Subcutaneous abdominal adipose tissue (tissue), 5 donors: ENCODE results near the gene CTR9.

ENCODE experiments used
- H3K27ac ChIP-seq: one replicate; pipeline ENCODE4 v1.7.0; 2013; ENCODE audit warnings: low read depth, mild to moderate bottlenecking, inconsistent platforms, low read length, moderate library complexity
- H3K27me3 ChIP-seq, 5 donors: one replicate each; pipeline ENCODE4 v1.7.0; 2013; ENCODE audit warnings: low read length in 5 of 5, inconsistent platforms in 1 of 5; ENCODE audit not compliant: control insufficient read depth in 5 of 5, insufficient read depth in 4 of 5
- H3K36me3 ChIP-seq, 5 donors: one replicate each; pipeline ENCODE4 v1.7.0; 2013; ENCODE audit warnings: low read length in 5 of 5; ENCODE audit not compliant: control insufficient read depth in 5 of 5, insufficient read depth in 5 of 5
- H3K4me1 ChIP-seq, 5 donors: one replicate each; pipeline ENCODE4 v1.7.0; 2013; ENCODE audit warnings: low read length in 5 of 5, mild to moderate bottlenecking in 3 of 5, moderate library complexity in 1 of 5; ENCODE audit not compliant: control insufficient read depth in 5 of 5, insufficient read depth in 5 of 5
- H3K4me3 ChIP-seq, 5 donors: one replicate each; pipeline ENCODE4 v1.7.0; 2013; ENCODE audit warnings: low read length in 5 of 5, low read depth in 1 of 5
- H3K9ac ChIP-seq, 5 donors: one replicate each; pipeline ENCODE4 v1.7.0; 2013; ENCODE audit warnings: low read length in 5 of 5, mild to moderate bottlenecking in 4 of 5, moderate library complexity in 3 of 5
- H3K9me3 ChIP-seq, 5 donors: one replicate each; pipeline ENCODE4 v1.7.0; 2013; ENCODE audit warnings: low read length in 5 of 5; ENCODE audit not compliant: control insufficient read depth in 5 of 5
- donor health status: healthy.
- donor health status: healthy.
- donor health status: healthy.
- donor health status: healthy.
- donor health status: healthy.

Gene CTR9

DNA sequence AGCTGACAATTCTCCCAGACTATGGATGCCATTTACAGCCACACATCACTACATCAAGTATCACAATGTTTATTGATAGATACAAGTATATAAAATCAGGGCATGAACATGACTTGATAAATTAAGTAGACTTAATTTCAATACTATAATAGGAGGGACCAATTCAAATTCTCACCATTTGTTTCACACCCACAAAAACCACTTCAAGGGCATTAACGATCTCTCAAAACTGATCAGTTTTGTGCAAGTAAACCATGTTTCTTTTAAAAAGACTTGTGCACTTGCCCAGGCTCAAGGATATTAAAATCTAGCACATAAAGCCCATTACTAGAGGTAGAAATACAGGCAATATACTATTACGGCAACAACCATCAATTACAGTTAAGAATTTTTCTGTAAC lies 46.0 kb downstream of the CTR9 start:
- peaks cover 0 to 10% (median 9%) of the 10 kb centered on the region in 5 donors for H3K4me1 ChIP-seq
- H3K4me3 ChIP-seq, result no peak overlapping the region
- H3K36me3 ChIP-seq, result peaks cover 54 to 62% (median 59%) of the 10 kb centered on the region in 5 donors
- H3K9me3 ChIP-seq, result no peaks in the 10 kb centered on the region
- no peak overlapping the region for H3K27ac ChIP-seq
- H3K9ac ChIP-seq, result no peak overlapping the region
- no peaks in the 10 kb centered on the region for H3K27me3 ChIP-seq

DNA sequence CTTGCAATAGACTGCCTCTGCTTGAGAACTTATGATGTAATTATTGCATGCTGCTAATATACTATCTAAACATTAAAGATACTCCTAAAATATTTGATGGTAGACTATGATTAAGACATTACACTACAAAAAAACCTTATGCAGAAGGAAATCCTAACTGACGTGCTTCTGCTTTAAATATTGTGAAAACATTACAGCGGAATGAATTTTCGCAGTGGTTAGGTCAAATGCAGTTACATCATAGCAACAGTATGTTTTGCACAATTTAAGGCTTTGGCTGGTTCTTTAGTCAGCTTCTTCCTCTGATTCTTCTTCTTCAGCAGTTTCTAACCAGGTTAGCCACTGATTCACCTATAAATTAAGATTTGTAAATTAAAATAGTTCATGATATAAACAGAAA lies 46.5 kb downstream of the CTR9 start:
- Histone ChIP-seq H3K9ac (no peak overlapping the region), H3K4me1 (peaks cover 0 to 7% (median 5%) of the 10 kb centered on the region in 5 donors), H3K27me3 (no peaks in the 10 kb centered on the region), H3K9me3 (no peaks in the 10 kb centered on the region), H3K27ac (no peak overlapping the region), H3K4me3 (no peak overlapping the region), H3K36me3 (peaks cover 58 to 68% (median 65%) of the 10 kb centered on the region in 5 donors)

DNA sequence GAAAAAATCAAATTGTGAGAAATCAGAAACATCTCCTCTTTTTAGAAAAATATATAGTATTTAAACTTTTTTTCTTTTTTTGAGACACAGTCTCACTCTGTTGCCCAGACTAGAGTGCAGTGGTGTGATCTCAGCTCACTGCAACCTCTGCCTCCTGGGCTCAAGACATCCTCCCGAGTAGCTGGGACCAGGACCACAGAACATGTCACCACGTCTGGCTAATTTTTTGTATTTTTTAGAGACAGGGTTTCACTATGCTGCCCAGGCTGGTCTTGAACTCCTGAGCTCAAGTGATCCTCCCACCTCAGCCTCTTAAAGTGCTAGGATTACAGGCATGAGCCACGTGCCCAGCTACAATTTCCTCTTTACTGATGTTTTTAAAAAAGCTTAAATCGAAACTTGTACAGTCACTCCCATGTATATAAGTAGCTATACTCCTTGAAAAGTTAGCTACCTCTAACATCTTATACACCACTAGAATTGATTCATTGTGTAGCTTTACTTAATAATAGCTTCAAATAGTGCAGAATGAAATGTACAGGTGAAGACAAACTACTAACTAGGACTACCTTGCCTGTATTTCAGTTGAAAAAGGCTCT lies 47.4 kb downstream of the CTR9 start:
- Histone ChIP-seq H3K27ac (no peak overlapping the region), H3K4me1 (peaks cover 0 to 3% (median 0%) of the 10 kb centered on the region in 5 donors), H3K4me3 (no peak overlapping the region), H3K36me3 (peaks cover 66 to 77% (median 74%) of the 10 kb centered on the region in 5 donors), H3K9me3 (no peaks in the 10 kb centered on the region), H3K9ac (no peak overlapping the region), H3K27me3 (no peaks in the 10 kb centered on the region)

DNA sequence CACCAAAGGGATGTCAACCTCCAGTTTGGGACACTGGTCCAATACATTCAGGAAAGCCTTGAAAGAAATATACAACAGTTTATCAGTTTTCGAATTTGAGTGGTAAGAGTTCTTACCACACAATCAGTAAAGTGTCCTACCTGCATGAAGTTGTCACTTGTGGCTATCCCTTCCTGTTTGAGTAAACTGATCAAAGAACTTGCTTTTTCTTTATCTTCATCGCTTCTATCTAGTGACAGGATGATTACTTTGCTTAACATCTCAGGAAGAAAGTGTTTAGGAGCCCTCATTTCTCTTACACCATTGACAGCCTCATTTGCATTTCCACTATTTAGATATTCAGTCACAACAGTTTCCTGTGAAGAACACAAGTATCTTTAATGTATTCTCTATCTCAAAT lies 49.2 kb downstream of the CTR9 start:
- no peak overlapping the region for H3K27ac ChIP-seq
- H3K4me3 ChIP-seq, result no peak overlapping the region
- peaks cover 0 to 10% (median 3%) of the 10 kb centered on the region in 5 donors for H3K4me1 ChIP-seq
- H3K9me3 ChIP-seq, result no peaks in the 10 kb centered on the region
- H3K36me3 ChIP-seq, result peaks cover 84 to 95% (median 92%) of the 10 kb centered on the region in 5 donors
- no peaks in the 10 kb centered on the region for H3K27me3 ChIP-seq
- peak overlapping the region in 1 of 5 donors; percentile 34 for H3K9ac ChIP-seq

DNA sequence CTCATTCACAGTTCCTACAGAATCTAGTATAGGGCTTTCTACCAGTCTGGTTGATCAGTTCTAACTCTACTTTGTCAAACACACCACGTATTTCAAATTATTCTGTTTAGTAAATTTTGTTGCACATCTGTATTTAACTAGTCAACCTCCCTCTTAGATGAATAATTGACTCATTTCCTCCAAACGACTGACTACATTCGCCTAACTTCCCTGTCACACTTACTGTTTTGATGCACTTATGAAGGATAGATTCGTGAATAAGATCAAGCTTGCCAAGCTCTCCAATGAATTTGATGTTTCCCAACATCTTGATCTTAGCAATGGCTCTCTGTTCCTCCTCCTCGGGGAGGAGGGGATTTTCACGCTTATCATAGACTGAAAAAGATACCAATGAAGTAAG lies 52.6 kb downstream of the CTR9 start:
- H3K4me1 ChIP-seq, result peaks cover 4 to 29% (median 27%) of the 10 kb centered on the region in 5 donors
- peak overlapping the region; percentile 15 for H3K27ac ChIP-seq
- no peak overlapping the region for H3K9ac ChIP-seq
- no peaks in the 10 kb centered on the region for H3K9me3 ChIP-seq
- no peak overlapping the region for H3K4me3 ChIP-seq
- H3K36me3 ChIP-seq, result peaks cover 63 to 84% (median 83%) of the 10 kb centered on the region in 5 donors
- no peaks in the 10 kb centered on the region for H3K27me3 ChIP-seq

DNA sequence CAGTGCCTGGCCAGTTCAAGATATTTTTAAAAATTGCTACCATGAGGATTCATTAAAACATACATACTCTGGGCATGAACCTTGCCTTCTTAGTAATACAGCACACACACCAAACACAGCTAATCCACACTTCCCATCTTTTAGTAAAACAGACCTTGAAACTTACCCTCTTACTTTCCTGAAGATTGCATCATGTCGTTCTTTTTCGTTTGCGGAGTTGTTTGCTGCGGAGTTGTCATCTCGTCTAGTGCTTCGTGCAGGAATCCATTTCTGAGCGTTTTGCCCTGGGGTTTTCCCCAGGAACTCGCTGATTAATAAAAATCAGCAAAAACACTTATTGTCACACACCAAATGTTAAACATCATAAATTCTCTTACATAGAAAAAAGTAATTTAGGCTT lies 54.7 kb downstream of the CTR9 start:
- Histone ChIP-seq H3K9me3 (no peaks in the 10 kb centered on the region), H3K27ac (peak overlapping the region; percentile 1), H3K4me3 (no peak overlapping the region), H3K4me1 (peaks cover 4 to 39% (median 38%) of the 10 kb centered on the region in 5 donors), H3K27me3 (no peaks in the 10 kb centered on the region), H3K36me3 (peaks cover 42 to 63% (median 63%) of the 10 kb centered on the region in 5 donors), H3K9ac (no peak overlapping the region)

DNA sequence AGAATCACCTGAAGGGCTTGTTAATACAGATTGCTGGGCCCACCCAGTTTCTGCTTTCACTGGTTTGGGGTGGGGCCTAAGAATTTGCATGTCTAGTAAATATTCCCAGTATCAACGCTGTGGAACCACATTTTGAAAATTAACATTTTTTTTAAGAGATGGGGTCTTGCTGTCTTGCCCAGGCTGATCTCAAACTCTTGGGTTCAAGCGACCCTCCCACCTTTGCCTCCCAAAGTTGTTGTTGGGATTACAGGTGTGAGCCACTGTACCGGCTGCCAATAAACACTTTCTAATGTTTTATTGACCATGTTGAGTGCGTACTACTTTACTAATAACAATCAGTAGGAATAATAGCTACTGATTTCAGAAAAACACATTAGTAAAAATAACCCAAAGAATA lies 55.2 kb downstream of the CTR9 start:
- Histone ChIP-seq H3K9ac (peak overlapping the region in 2 of 5 donors; percentile 91 to 99), H3K4me3 (peak overlapping the region in 2 of 5 donors; percentile 94 to 98), H3K4me1 (peaks cover 4 to 39% (median 38%) of the 10 kb centered on the region in 5 donors), H3K9me3 (no peaks in the 10 kb centered on the region), H3K27ac (peak overlapping the region; percentile 99), H3K27me3 (no peaks in the 10 kb centered on the region), H3K36me3 (peaks cover 37 to 58% (median 58%) of the 10 kb centered on the region in 5 donors)

DNA sequence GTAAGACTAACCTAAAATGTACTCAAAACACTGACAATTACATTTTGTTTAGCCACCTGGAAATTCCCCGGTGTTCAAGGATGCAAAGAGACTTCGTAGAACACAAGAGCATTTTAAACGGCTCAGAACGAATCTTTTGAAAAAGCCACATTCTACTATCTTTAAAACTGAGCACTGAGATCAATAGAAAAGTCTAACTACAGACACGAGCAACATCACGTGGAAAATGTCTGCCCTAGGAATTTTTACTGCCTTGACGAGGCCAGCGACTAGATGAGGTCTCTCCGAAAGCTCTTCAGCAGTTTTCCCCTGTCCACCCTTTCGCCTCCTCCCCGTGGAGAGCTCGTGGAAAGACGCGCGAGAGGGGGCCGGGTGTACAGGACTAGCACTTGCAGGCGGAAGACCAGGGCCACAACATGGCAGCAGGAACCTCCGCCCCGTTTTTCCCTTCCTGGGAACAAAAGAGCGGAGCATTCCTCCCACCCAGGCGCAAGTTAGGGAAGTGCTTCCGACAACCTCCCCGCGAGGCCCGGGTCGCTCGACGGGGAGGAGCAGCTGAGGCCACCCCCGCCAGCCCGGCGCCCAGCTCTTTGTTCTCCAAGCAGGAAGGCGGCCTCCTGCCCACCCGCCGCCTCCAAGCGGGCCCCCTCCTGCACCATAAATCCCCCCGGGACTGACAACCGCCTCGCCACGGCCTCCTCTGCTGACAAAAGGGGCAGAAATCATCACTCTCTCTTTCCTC lies 56.6 kb downstream of the CTR9 start:
- Histone ChIP-seq H3K27ac (peak overlapping the region; percentile 99), H3K4me3 (peak overlapping the region; percentile 94 to 98 (median 96)), H3K9ac (peak overlapping the region; percentile 90 to 99 (median 91)), H3K36me3 (peaks cover 25 to 44% (median 43%) of the 10 kb centered on the region in 5 donors), H3K9me3 (no peaks in the 10 kb centered on the region), H3K27me3 (no peaks in the 10 kb centered on the region), H3K4me1 (peaks cover 4 to 39% (median 38%) of the 10 kb centered on the region in 5 donors)

DNA sequence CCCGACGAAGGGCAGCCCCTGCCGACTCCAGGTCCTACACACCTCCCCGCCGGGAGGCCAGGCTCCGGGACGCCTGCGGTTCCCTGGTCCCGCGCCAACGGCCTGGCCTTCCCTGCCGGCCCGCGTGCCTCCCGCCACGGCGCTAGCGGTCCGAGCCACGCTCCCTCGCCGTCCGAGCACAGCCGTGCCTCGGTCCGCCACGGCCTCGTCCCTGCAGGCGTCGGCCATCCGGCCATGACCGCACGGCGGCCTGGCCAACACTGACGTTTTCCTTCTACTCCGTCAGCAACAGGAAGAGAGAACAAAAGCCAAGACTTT lies 57.1 kb downstream of the CTR9 start:
- H3K9ac ChIP-seq, result peak overlapping the region; percentile 90 to 99 (median 91)
- peaks cover 4 to 39% (median 38%) of the 10 kb centered on the region in 5 donors for H3K4me1 ChIP-seq
- no peaks in the 10 kb centered on the region for H3K27me3 ChIP-seq
- peak overlapping the region; percentile 94 to 98 (median 96) for H3K4me3 ChIP-seq
- peaks cover 20 to 39% (median 38%) of the 10 kb centered on the region in 5 donors for H3K36me3 ChIP-seq
- H3K27ac ChIP-seq, result peak overlapping the region; percentile 99
- H3K9me3 ChIP-seq, result no peaks in the 10 kb centered on the region
